HG03196 (cell line): ENCODE results near the gene HTR3D.
A peak's percentile ranks its signal among the peaks of the same experiment; 100 is the strongest.
"Not testable (repeated sequence)": the region's sequence is repeated elsewhere in the genome, so short reads cannot be mapped to it uniquely, and the experiment has no call there.

ENCODE experiments used
- ATAC-seq: cut with Tn5 transposase; IDR thresholded peaks from one replicate; pipeline ENCODE4 v1.9.1; 2021; ENCODE audit not compliant: unreplicated experiment

The HTR3D gene, protein sequence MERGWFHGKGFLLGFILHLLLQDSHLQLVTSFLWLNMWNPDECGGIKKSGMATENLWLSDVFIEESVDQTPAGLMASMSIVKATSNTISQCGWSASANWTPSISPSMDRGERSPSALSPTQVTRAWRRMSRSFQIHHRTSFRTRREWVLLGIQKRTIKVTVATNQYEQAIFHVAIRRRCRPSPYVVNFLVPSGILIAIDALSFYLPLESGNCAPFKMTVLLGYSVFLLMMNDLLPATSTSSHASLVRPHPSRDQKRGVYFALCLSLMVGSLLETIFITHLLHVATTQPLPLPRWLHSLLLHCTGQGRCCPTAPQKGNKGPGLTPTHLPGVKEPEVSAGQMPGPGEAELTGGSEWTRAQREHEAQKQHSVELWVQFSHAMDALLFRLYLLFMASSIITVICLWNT

DNA sequence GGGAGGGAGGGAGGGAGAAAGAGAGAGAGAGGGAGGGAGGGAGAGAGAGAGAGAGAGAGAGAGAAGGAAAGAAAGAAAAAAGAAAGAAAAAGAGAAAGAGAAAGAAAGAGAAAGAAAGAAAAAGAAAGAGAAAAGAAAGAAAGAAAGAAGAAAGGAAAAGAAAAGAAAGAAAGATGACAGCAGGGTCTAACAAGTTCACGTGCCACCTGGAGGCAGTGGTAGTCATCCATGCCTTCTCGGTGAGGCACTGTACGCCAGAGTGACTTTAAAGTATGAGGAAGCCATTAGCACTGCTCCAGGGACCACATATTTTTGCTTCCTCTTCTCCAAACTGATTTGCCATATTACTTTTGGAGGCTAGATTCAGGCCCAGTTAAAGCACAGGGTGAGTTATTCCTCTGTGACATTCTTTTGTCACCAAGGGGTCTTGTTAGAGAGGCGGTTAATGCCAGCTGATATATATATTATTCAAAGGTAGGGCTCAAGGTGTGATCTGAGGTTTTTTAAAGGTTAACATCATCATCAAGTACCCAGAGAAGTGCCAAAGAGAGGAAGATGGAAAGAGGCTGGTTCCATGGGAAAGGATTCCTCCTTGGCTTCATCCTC lies at the start of gene HTR3D:
Gene HTR3D (plus strand): TSS at position 556 of the 606 bp plus-strand sequence. CDS start 0 bp downstream, at position 556.
- no peak for ATAC-seq

DNA sequence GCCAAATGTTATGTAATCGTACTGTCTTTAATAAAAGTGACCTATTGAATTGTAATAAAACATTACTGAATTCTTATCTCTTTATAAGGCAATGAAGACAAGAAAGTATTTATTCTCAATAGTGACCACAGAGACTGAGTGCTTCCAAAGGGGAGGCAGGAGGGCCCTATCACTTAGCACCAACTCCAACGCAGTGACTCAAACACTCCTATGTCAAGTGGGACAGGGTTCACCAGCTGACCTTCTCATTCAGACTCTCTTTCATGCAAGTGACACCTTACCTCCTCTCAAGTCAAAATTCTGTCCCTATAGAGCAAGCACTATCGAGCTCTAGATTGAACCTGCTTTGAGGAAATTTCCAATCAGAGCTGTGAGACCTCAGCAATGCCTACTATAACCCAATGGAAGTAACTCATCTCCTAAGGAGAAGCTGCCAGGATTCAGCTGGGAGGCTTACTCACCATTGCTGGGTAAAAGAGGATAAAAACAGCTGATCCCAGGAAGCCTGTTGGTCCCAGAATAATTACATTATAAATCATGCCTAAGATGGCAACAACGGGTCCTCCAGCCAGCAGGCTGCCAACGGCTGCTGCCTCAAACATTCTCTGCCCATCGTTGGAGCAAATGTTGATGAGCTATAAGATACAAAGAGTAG lies 49.4 kb upstream of the HTR3D start:
- no peak for ATAC-seq

DNA sequence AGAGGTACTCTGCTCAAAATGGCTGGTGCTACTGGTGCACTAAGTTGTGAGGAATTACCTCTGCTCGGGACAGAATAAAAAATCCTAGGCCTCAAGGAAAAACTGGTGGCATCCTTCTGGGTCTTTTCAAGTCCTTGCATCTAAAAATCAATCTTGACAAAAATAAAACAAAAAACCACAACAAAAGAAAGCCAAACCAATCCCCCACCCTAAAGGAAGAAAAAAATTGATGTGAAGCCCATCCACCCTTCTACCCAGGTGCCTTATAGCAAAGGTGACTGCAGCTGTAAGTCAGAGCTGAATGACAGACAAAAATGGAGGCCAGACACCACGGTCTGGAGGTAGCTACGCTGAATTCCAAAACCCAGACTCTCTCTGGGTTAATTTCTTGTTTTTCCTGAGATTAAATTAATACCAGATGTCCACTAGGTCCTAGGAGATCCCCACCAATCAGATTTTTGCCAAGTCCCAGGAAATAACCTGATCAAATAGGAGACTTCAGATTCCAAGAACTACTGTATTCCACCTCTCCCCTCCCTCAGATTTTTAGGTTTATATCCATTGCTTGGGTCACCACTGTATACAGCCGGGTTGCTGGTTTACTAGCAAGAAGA lies 47.3 kb upstream of the HTR3D start:
- no peak for ATAC-seq

DNA sequence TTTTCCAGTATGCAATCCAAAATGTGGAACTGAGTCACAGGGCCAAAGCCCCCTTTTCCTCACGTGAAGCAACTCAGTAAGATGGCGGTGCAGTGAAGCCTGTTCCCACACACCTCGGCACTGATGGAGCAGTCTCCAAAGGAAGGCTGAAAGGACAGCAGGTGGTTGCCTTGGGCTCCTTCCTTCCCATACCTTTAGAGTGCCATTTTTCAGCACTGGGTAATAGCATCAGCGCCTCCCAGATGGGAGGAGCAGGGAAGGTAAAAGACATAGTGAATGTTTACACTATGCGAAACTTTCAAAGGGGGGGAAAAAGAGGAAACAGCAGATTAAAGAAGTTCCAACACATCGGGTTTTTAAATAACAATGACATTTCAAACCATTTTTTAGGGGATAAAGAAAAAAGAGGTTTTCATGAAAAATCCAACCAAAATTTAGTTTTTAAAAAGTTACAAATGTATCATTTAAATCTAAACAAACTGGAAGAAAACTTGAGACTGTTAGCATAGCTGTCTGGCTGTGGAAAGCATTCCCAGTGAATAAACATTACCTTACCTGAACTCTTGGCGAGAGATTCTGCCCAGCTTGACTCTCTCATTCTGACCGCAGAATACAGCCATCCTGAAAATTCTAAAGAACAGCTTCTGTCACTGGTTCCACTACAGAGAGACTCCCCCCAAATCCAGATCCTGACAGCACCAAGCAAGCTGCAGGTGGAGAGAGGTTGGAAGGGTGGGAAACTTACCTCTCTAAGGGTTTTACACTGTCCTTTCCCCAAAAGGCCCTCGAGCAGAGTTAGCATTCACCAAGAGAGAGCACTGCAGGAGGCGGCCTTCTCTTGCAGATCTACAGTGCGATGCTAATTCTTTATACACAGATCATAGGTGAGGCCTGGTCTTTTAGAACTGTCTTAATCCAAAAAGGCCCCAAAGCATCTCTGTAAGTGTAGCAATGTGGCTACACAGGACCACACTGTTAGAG lies 46.5 kb upstream of the HTR3D start:
- no peak for ATAC-seq

DNA sequence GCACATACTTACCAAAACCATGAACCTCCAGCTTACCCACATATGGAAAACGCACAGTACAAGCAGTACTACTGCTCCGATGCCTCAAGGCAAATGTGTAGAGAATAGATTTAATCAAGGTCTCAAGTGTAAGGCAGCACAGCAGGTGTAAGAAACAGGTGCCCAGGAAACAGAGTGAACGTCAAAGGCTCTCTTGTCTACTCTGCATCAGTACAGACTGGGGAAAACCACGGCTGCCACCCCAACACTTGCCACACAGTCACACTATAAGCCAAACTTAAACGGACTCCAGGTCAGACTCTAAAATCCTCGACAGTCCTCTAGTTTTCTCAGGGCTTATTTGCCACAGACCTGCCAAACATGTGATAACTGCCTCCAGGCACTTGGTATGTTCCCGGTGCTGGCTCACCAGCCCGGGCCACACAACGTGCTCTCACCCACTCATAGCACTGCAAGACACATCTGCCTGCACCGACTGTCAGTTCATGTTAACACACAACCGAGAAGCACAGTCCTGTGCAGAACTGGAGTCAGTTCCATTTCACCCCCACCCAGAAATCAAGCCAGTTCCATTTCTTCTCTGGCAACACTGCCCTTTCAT lies 44.4 kb upstream of the HTR3D start:
- ATAC-seq: no peak

DNA sequence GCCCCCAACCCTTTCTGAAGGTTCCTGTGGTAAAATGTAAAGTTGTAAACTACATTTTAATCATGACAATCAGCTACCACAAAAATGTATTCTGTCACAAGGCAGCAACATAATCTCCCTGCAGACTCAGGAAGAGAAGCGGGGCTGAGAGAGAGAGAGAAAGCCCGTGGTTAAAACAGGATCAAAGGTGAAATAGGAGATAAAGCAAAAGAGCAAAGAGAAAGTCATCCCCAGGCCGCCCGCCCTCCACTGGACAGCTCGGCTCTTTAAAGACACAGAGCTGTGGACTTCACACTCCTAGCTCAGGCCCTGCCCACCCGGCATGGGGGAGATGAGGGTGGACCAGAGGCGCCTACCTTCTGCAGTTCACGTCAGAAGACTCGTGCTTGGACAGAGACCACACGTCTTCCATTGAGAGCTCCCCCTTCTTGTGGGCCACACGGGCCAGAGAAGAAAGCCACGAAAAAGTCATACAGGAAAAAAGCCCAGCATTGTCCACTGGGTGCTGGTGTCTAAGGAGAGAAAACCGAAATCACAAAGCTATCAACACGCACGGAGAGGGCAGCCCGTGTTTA lies 43.2 kb upstream of the HTR3D start:
- ATAC-seq: no peak

DNA sequence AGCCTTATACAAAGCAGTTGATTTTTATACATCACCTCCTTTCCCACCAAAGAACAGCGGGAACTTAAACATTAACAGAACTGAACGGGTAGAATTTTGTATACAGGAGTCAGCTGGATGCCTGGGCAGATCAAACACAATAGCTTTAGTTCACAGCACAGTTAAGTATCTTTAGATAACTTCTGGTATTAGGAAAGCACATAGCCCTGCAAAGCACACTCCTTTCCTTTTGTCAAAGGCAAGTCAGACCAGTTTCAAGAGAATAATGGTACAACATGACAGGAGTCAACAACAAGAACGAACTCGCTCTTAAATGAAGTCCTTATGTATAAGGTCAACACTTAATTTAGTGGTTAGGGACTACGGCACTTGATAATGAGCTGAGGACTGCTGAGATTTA lies 40.1 kb upstream of the HTR3D start:
- ATAC-seq: no peak

DNA sequence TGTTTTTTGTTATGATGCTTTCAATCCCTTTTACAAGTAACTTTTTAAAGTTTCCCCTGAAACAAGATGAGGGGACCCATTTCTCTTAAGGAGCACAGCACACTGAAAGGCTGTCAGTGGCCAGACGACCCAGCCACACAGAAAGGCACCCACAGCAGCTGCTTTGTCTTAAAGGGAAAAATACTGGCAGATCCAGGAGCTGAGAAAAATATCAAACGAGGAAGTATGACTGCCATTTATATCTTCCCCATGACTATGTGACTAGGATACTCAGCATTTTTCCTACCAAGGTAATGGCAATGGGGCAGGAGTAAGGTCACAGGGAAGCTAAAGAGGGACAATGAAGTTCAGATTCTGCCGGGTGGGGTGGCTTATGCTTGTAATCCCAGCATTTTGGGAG lies 29.8 kb upstream of the HTR3D start:
- no peak for ATAC-seq

DNA sequence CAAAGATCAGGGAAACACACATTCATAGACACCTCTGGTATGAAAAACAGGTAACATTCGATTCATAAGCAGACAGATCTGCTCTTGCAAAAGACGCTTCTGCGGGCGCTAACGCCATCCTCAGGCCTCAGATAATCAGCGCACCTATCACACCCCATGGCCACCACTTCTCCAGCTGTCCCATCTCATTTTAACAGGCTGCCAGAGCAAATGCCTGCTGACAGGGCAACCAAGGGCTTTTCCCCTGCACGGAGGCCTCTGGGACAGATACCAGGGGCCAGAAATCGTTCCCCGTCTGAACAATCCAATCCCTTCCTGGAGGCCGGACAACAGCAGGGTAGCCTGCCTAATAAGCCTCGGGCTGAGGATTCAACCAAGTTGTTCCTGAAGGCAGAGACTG lies 29.1 kb upstream of the HTR3D start:
- ATAC-seq: no peak

DNA sequence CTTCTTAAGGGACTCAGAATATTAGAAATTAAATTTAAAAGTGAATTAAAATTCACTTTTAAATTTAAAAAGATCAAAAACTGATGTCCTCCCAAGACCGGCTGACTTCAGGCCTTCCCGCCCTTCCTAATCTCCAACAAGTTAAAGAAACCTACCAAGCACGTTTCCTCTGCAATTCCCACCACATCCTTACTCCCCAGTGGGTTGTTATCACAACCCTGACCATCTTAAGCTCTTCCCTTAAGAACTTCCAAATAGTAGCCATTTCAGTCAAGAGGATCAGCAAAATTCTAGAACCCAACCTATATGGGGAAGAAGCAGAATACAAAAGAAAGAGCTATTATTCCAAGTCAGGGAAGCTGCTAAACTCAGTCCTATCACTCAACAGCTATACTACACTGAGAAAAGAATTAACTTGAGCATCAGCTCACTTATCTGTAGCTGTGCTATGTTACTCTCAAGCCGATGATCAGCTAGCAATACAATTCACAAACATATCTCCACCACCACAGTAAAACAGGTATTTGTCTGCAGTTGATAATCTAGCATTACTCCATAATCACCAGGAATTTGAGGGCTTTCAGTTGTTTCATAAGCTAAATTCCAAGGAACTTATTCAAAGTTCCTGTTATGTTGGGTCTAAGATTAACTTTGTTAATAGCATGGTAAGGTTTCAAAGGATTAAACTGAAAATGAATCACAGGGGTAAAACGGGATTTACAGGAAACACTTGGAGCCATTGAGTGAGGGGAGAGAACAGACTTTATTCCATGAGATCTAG lies 28.2 kb upstream of the HTR3D start:
- no peak for ATAC-seq

DNA sequence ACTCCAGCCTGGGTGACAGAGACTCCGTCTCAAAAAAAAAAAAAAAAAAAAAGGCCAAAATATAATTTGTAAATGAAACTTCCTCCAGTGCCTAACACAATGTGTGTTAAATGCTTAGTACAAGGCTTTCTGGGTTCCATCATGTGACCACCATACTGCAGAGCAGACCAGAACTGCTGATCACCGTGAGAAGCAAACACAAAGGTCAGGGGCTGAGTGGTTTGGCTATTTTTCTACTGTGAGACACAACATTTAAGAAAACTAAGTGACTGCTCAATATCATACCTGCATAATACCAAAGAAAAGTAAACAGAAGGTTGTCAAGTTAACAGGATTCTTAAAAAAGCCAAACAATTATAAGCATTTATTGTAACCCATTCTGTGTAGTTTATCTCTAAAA lies 27.1 kb upstream of the HTR3D start:
- ATAC-seq: no peak

DNA sequence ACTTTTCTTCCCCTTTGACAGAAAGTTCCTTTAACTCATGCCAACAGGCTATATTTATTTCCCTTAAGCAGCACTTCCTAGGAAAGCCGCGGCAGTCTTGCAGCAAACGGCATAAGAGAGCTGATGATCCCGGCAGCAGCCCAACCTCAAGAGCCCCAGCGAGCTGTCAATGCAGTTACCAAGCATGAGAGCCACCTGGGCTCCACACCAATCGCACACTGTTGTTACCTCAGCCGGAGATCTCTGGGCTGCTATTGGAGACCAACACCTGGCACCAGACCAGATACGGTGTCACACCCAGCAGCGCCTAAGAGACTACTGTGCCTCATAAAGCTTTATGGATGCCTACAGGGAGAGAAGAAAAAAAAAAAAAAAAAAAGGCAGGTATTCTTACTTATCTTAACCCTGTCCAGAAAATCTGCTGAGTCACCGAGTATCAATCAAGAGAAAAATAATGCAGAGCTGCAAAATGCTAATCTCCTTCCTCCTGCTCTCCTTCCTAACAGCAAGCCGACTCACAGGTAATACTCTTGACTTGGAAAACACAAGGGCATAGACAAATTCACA lies 25.5 kb upstream of the HTR3D start:
- ATAC-seq: peak; percentile 56

DNA sequence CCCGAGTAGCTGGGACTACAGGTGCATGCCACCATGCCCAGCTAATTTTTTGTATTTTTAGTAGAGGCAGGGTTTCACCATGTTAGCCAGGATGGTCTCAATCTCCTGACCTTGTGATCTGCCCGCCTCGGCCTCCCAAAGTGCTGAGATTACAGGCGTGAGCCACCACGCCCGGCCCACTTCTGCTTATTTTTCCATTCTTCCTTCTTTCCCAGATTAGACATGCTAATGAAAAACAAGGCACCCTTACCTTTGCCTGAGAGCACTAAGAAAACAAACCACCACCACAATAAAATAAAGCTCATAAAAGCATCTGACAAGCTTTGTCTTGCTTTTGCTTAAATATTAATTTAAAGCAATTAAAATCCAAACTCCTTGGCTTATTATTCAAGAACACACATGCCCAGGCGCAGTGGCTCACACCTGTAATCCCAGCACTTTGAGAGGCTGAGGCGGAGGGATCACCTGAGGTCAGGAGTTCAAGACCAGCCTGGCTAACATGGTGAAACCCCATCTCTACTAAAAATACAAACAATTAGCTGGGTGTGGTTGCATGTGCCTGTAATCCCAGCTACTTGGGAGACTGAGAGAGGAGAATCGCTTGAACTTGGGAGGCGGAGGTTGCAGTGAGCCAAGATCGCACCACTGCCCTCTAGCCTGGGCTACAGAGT lies 24.3 kb upstream of the HTR3D start:
- not testable (repeated sequence) for ATAC-seq

DNA sequence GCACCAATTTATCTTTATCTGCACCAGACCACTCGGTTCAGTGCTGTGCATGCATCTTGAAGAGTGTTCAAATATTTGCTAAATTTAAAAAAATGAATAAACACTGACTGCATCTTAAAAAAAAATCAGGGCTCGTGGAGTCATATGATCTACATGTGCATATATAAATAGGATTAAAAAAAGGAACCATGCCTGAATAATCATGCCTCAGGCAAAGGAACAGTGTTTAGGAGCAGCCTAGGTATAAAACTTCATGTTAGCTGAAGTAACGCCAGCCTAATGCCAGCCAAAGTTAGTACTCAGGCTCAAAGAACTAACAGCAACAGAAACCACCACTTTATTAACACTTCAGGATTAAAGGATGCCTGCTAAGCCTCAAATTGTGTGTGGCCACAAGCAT lies 23.4 kb upstream of the HTR3D start:
- no peak for ATAC-seq

DNA sequence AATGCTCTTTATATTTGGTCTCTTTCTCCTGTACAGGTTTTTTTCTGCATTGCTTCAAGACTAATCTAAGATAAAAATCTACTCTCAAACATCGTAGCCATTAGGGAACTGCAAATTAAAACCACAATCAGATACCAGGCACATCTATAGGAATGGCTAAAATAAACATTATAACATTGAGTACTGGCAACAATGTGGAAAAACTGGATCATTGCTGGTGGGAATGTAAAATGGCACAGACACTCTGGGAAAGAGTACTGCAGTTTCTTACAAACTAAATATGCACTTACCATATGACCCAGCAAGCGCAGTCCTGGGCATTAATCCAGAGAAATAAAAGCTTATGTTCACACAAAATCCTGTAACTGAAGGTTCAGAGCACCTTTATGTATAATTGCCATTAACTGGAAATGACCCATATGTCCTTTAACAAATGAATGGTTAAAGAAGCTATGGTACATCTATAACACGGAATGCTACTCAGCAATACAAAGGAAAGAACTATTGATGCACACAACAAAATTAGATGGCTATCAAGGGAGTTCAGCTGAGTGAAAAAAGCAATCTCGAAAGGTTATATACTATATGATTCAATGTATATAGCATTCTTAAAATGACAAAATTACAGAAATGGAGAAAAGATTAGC lies 20.2 kb upstream of the HTR3D start:
- ATAC-seq: no peak

DNA sequence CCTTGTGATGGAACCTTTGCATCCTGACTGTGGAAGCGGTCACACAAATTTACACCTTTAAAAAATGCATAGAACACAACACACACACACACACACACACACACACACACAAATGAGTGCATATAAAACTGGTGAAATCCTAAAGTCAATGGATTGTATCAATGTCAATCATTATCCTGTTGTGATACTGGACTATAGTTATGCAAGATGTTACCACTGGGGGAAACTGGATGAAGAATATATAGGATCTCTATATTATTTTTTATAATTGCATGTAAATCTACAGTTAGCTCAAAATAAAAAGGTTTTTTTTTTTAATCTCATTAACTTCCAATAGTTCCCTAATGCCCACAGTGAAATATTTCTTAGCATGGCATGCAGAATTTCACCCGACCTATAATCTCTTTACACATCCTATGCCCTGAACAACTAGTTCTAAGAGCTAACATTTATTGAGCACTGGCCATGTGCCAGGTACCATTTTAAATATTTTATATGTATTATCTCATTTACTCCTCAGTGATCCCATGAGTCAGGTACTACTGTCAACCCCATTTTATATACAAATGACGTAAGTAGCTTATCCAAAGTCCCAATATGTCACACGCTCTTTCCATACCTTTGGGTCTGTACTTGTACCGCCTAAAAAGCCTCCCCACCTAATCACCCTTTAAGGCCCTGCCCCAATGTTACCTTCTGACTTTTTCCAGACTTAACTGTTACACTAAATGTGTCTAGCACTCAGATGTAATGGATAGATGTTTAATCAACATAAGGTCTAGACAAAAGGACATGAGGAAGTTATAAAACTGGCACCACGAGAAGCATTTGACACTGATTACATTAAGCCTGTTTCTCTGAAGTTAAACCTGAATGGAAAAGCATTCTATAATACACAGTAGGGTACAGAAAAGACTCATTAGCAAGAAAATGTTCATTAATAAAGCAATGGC lies 19.3 kb upstream of the HTR3D start:
- ATAC-seq: no peak
